GM12801 (cell line): ENCODE results near the gene RBMS1.

Experiments used
- CTCF ChIP-seq: IDR thresholded peaks from one replicate; pipeline ENCODE4 v1.5.1; 2011; ENCODE audit warnings: control low read depth; ENCODE audit not compliant: insufficient read length; ENCODE audit errors: extremely low read depth

RBMS1 gene

GRCh38 chr2:160390544-160391455 lies 102.8 kb downstream of the RBMS1 start:
- TF ChIP-seq CTCF: no peak

- no peak for TF ChIP-seq CTCF
Observed at GRCh38 chr2:160389875-160390274, 103.7 kb downstream of the RBMS1 start.

GRCh38 chr2:160388464-160389263 lies 104.9 kb downstream of the RBMS1 start:
- no peak for TF ChIP-seq CTCF

GRCh38 chr2:160387558-160388262 lies 105.9 kb downstream of the RBMS1 start:
- TF ChIP-seq CTCF: no peak

GRCh38 chr2:160384791-160385190 lies 108.8 kb downstream of the RBMS1 start:
- no peak for TF ChIP-seq CTCF

GRCh38 chr2:160381425-160381951 lies 112.1 kb downstream of the RBMS1 start:
- TF ChIP-seq CTCF: no peak

- TF ChIP-seq CTCF: no peak
Observed at GRCh38 chr2:160380611-160381010, 113.0 kb downstream of the RBMS1 start.
